Gastrocnemius medialis (tissue), 4 donors: Measurements from ENCODE around the gene GRIK1. TPM values are rescaled to one million over a fixed set of nuclear protein-coding genes. Genes with fewer than 3 reads are reported as not detected.

Experiments used
- ATAC-seq, 2 donors: fragments of 150-250 bp; one replicate each; pipeline ENCODE4 v1.9.1; 2016
- DNase-seq, 2 donors: peaks; one replicate each; pipeline ENCODE4 v3.0.0-alpha.2; 2019
- H3K27ac ChIP-seq, 4 donors: fragments of 200-600 bp; sonication (generic); 1 replicate in 1 of 4; 2 replicates in 3 of 4; pipeline ENCODE4 v1.5.1; 2016 to 2018; ENCODE audit warnings: mild to moderate bottlenecking in 2 of 4, moderate library complexity in 1 of 4
- H3K27me3 ChIP-seq, 3 donors: fragments of 200-600 bp; sonication (generic) in 2 of 3; 1 replicate in 1 of 3; 2 replicates in 2 of 3; pipeline versions ENCODE4 v1.5.1 to v1.6.0; 2016 to 2019; ENCODE audit warnings: mild to moderate bottlenecking in 1 of 3, moderate library complexity in 1 of 3
- H3K36me3 ChIP-seq, 2 donors: fragments of 200-600 bp; sonication (generic) in 1 of 2; one replicate each; pipeline ENCODE4 v1.5.1; 2017 to 2018
- H3K4me1 ChIP-seq, 2 donors: fragments of 200-600 bp; sonication (generic) in 1 of 2; one replicate each; pipeline ENCODE4 v1.5.1; 2016 to 2017; ENCODE audit warnings: mild to moderate bottlenecking in 2 of 2
- H3K4me3 ChIP-seq, 4 donors: fragments of 200-600 bp; sonication (generic) in 3 of 4; 1 replicate in 1 of 4; 2 replicates in 3 of 4; pipeline ENCODE4 v1.5.1; 2016 to 2019; ENCODE audit warnings: mild to moderate bottlenecking in 2 of 4
- H3K9me3 ChIP-seq, 3 donors: fragments of 200-600 bp; sonication (generic) in 2 of 3; 1 replicate in 1 of 3; 2 replicates in 2 of 3; pipeline ENCODE4 v1.5.1; 2016 to 2019
- POLR2A ChIP-seq, 2 donors: fragments of 450-650 bp; IDR thresholded peaks; one replicate each; pipeline ENCODE4 v1.6.1; 2017; ENCODE audit warnings: antibody characterized with exemption in 2 of 2, mild to moderate bottlenecking in 2 of 2, moderate library complexity in 2 of 2
- in situ Hi-C, 4 donors: fragments of 200-750 bp; cut with MboI; loops; one replicate each; pipeline versions ENCODE4 v1.15.0 to v1.8.0; 2017; ENCODE audit warnings: low sequenced_read_pairs in 4 of 4
- intact Hi-C: fragments of 100-400 bp; cut with DNase I; formaldehyde crosslinking; loops from one replicate; pipeline ENCODE4 v1.15.1; 2023; ENCODE audit warnings: low total_unique reads
- total RNA-seq, 4 donors: library from RNA; depleted of rRNA; stranded (reverse); fragments of >200 nt; gene quantifications; one replicate each; pipeline versions ENCODE4 v1.1.0 to v1.2.3, GENCODE V29; 2016
- TF ChIP-seq, protein P1 (sequence below), 5 experiments: fragments of 450-650 bp in 3 of 5; fragments of 200-600 bp in 2 of 5; sonication (generic) in 2 of 5; IDR thresholded peaks in 4 of 5; conservative IDR thresholded peaks in 1 of 5; 1 replicate in 4 of 5; 2 replicates in 1 of 5; pipeline ENCODE4 v1.5.1; 2016 to 2019; ENCODE audit warnings: antibody characterized with exemption in 5 of 5, mild to moderate bottlenecking in 3 of 5, moderate library complexity in 3 of 5

GRIK1 gene
- total RNA-seq, 4 donors from 2014 or later, result 0.13 TPM; not detected in 3

- in situ Hi-C loops, result no loop called here
- Histone ChIP-seq H3K27ac (no peak overlapping the region), H3K9me3 (no peaks in the 10 kb centered on the region), H3K4me3 (no peak overlapping the region), H3K27me3 (no peaks in the 10 kb centered on the region), H3K4me1 (no peaks in the 10 kb centered on the region), H3K36me3 (no peaks in the 10 kb centered on the region)
- DNase-seq, result no peak
- intact Hi-C loops, result no loop called here
- TF ChIP-seq, protein P1, sequence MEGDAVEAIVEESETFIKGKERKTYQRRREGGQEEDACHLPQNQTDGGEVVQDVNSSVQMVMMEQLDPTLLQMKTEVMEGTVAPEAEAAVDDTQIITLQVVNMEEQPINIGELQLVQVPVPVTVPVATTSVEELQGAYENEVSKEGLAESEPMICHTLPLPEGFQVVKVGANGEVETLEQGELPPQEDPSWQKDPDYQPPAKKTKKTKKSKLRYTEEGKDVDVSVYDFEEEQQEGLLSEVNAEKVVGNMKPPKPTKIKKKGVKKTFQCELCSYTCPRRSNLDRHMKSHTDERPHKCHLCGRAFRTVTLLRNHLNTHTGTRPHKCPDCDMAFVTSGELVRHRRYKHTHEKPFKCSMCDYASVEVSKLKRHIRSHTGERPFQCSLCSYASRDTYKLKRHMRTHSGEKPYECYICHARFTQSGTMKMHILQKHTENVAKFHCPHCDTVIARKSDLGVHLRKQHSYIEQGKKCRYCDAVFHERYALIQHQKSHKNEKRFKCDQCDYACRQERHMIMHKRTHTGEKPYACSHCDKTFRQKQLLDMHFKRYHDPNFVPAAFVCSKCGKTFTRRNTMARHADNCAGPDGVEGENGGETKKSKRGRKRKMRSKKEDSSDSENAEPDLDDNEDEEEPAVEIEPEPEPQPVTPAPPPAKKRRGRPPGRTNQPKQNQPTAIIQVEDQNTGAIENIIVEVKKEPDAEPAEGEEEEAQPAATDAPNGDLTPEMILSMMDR (IDR thresholded peaks at IDR 0.05 in 4 of 5, conservative IDR thresholded peaks at IDR 0.05 in 1 of 5), result no peak
- no peak for TF ChIP-seq POLR2A (IDR thresholded peaks at IDR 0.05)
- ATAC-seq, result peak in 1 of 2 donors; percentile 39
Observed at GRCh38 chr21:29504751-29505321, 435.0 kb downstream of the GRIK1 start.

DNA sequence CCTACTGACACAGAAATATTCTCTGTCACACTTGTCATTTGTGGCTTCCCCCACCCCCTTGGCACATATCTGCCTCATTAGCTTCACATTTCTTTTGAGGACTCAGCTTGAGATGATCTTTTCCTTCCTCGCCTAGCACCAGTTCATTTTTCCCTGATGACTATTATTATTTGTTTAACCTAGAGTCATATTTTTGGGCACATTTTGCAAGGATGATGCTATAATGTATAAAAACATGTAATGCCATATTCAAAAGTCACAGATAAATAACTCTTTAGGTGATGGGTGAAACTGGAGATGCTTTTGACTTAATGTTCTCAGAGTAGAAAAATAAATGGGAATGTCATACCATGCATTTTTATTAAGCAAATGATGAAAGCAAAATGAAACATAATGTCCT, 438.3 kb downstream of the GRIK1 start:
- Histone ChIP-seq H3K27ac (no peak overlapping the region), H3K4me1 (no peaks in the 10 kb centered on the region), H3K9me3 (no peaks in the 10 kb centered on the region), H3K36me3 (no peaks in the 10 kb centered on the region), H3K27me3 (no peaks in the 10 kb centered on the region), H3K4me3 (no peak overlapping the region)
- ATAC-seq (no peak), DNase-seq (no peak)
- TF ChIP-seq, protein P1 (IDR thresholded peaks at IDR 0.05 in 4 of 5, conservative IDR thresholded peaks at IDR 0.05 in 1 of 5), result no peak
- TF ChIP-seq POLR2A (IDR thresholded peaks at IDR 0.05), result no peak
- intact Hi-C loops, result no loop called here
- in situ Hi-C loops, result no loop called here

GRCh38 chr21:29499734-29500343, 440.0 kb downstream of the GRIK1 start:
- Histone ChIP-seq H3K27me3 (no peaks in the 10 kb centered on the region), H3K9me3 (no peaks in the 10 kb centered on the region), H3K36me3 (no peaks in the 10 kb centered on the region), H3K4me3 (no peak overlapping the region), H3K4me1 (no peaks in the 10 kb centered on the region), H3K27ac (no peak overlapping the region)
- in situ Hi-C loops, result loop anchor here in 1 of 4 donors (25.0 kb wide), 1 partner anchor 337 kb away; no protein-coding TSS in a partner anchor
- TF ChIP-seq, protein P1 (IDR thresholded peaks at IDR 0.05 in 4 of 5, conservative IDR thresholded peaks at IDR 0.05 in 1 of 5), result peak in 1 of 5 experiments; percentile 36
- no peak for TF ChIP-seq POLR2A (IDR thresholded peaks at IDR 0.05)
- intact Hi-C loops, result no loop called here
- ATAC-seq, result no peak
- DNase-seq, result no peak

DNA sequence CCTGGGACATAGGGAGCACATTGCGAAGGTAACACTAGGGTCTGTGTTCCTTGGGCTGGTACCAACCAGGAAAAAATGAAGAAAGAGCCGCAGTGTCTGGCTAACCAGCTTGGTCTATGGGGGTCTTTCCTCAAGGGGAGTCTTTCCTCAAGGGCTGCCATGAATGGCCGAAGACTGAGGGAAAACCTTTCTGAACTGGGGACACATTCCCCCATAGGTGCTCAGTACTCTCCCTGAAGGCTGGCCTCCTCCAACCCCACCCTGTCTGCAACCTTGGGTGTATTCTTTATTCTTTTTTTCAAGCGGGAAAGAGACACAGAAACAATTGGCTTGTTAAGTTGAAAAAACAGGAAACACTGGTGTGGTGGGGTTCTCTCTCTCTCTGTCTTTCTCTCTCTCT, 440.6 kb downstream of the GRIK1 start:
- Histone ChIP-seq H3K27me3 (no peaks in the 10 kb centered on the region), H3K4me3 (no peak overlapping the region), H3K9me3 (no peaks in the 10 kb centered on the region), H3K4me1 (no peaks in the 10 kb centered on the region), H3K36me3 (no peaks in the 10 kb centered on the region), H3K27ac (no peak overlapping the region)
- no peak for DNase-seq
- in situ Hi-C loops (loop anchor here in 1 of 4 donors (25.0 kb wide), 1 partner anchor 338 kb away; no protein-coding TSS in a partner anchor), intact Hi-C loops (no loop called here)
- ATAC-seq, result no peak
- no peak for TF ChIP-seq POLR2A (IDR thresholded peaks at IDR 0.05)
- TF ChIP-seq, protein P1 (IDR thresholded peaks at IDR 0.05 in 4 of 5, conservative IDR thresholded peaks at IDR 0.05 in 1 of 5), result no peak
